Measurements from ENCODE around the gene ARHGEF33. TPM values are rescaled to one million over a fixed set of nuclear protein-coding genes. Genes with fewer than 3 reads are reported as not detected.

Gene ARHGEF33
- total RNA-seq, 3 donors from 2014 or later (not counting 1 experiment from before 2014, with no cell fraction given), result 0.27 TPM; not detected in 2

GRCh38 chr2:38887902-38888554, 1.6 kb upstream of the ARHGEF33 start:
- TF ChIP-seq CTCF (IDR thresholded peaks at IDR 0.05), result no peak
- Mint-ChIP-seq H3K27me3 (ENCODE audit: low read depth in 2 of 2) (peaks cover 0 to 6% of the 10 kb centered on the region in 2 donors), H3K27ac (no peak overlapping the region), H3K9me3 (no peaks in the 10 kb centered on the region), H3K4me1 (no peaks in the 10 kb centered on the region), H3K4me3 (no peak overlapping the region), H3K36me3 (no peaks in the 10 kb centered on the region)
- no peaks in the 10 kb centered on the region for H3K4me1 ChIP-seq (ENCODE audit: control insufficient read depth, insufficient read depth, low read length)
- no peaks in the 10 kb centered on the region for H3K36me3 ChIP-seq (ENCODE audit: control insufficient read depth, insufficient read depth, low read length)
- no peak for DNase-seq
- intact Hi-C loops (cut with micrococcal nuclease), result no loop called here
- H3K27me3 ChIP-seq (ENCODE audit: control insufficient read depth, insufficient read depth, low read length), result no peaks in the 10 kb centered on the region
- H3K4me3 ChIP-seq (ENCODE audit: low read length), result no peak overlapping the region
- no peaks in the 10 kb centered on the region for H3K9me3 ChIP-seq (ENCODE audit: control insufficient read depth, insufficient read depth, low read length)
- 100% methylated on average over 1 of the region's 1 CpG for WGBS (ENCODE audit: insufficient coverage)
- H3K27ac ChIP-seq (ENCODE audit: low read length), result no peak overlapping the region
- no peak for ATAC-seq

- Mint-ChIP-seq H3K27me3 (ENCODE audit: low read depth in 2 of 2) (peaks cover 0 to 6% of the 10 kb centered on the region in 2 donors), H3K4me1 (no peaks in the 10 kb centered on the region), H3K9me3 (no peaks in the 10 kb centered on the region), H3K36me3 (no peaks in the 10 kb centered on the region), H3K4me3 (no peak overlapping the region), H3K27ac (no peak overlapping the region)
- Histone ChIP-seq H3K9me3 (ENCODE audit: control insufficient read depth, insufficient read depth, low read length) (no peaks in the 10 kb centered on the region), H3K4me1 (ENCODE audit: control insufficient read depth, insufficient read depth, low read length) (no peaks in the 10 kb centered on the region), H3K4me3 (ENCODE audit: low read length) (no peak overlapping the region), H3K27me3 (ENCODE audit: control insufficient read depth, insufficient read depth, low read length) (no peaks in the 10 kb centered on the region), H3K36me3 (ENCODE audit: control insufficient read depth, insufficient read depth, low read length) (no peaks in the 10 kb centered on the region), H3K27ac (ENCODE audit: low read length) (no peak overlapping the region)
- DNase-seq (no peak), ATAC-seq (no peak)
- intact Hi-C loops (cut with micrococcal nuclease), result no loop called here
- no peak for TF ChIP-seq CTCF (IDR thresholded peaks at IDR 0.05)
Measured at GRCh38 chr2:38889045-38889444, 630 bp upstream of the ARHGEF33 start.

GRCh38 chr2:38892819-38893218, 3.1 kb downstream of the ARHGEF33 start:
- H3K27me3 Mint-ChIP-seq (ENCODE audit: low read depth in 2 of 2), result peaks cover 6 to 9% of the 10 kb centered on the region in 2 donors
- H3K27ac ChIP-seq (ENCODE audit: low read length), result no peak overlapping the region
- intact Hi-C loops (cut with micrococcal nuclease), result no loop called here
- no peaks in the 10 kb centered on the region for H3K4me1 Mint-ChIP-seq
- no peaks in the 10 kb centered on the region for H3K36me3 Mint-ChIP-seq
- H3K4me3 ChIP-seq (ENCODE audit: low read length), result no peak overlapping the region
- TF ChIP-seq CTCF (IDR thresholded peaks at IDR 0.05), result no peak
- H3K27ac Mint-ChIP-seq, result no peak overlapping the region
- H3K36me3 ChIP-seq (ENCODE audit: control insufficient read depth, insufficient read depth, low read length), result no peaks in the 10 kb centered on the region
- no peak overlapping the region for H3K4me3 Mint-ChIP-seq
- H3K27me3 ChIP-seq (ENCODE audit: control insufficient read depth, insufficient read depth, low read length), result no peaks in the 10 kb centered on the region
- DNase-seq, result no peak
- H3K4me1 ChIP-seq (ENCODE audit: control insufficient read depth, insufficient read depth, low read length), result no peaks in the 10 kb centered on the region
- no peak for ATAC-seq
- no peaks in the 10 kb centered on the region for H3K9me3 ChIP-seq (ENCODE audit: control insufficient read depth, insufficient read depth, low read length)
- H3K9me3 Mint-ChIP-seq, result no peaks in the 10 kb centered on the region

- no peaks in the 10 kb centered on the region for H3K4me1 Mint-ChIP-seq
- 91% methylated on average over 4 of the region's 5 CpGs for WGBS (ENCODE audit: insufficient coverage)
- H3K27me3 Mint-ChIP-seq (ENCODE audit: low read depth in 2 of 2), result peaks cover 3 to 8% of the 10 kb centered on the region in 2 donors
Measured at GRCh38 chr2:38898256-38898655, 8.6 kb downstream of the ARHGEF33 start.

More at GRCh38 chr2:38898256-38898655, 8.6 kb downstream of the ARHGEF33 start:
- Histone ChIP-seq H3K4me1 (ENCODE audit: control insufficient read depth, insufficient read depth, low read length) (no peaks in the 10 kb centered on the region), H3K27ac (ENCODE audit: low read length) (no peak overlapping the region), H3K36me3 (ENCODE audit: control insufficient read depth, insufficient read depth, low read length) (no peaks in the 10 kb centered on the region), H3K9me3 (ENCODE audit: control insufficient read depth, insufficient read depth, low read length) (no peaks in the 10 kb centered on the region), H3K27me3 (ENCODE audit: control insufficient read depth, insufficient read depth, low read length) (no peaks in the 10 kb centered on the region), H3K4me3 (ENCODE audit: low read length) (no peak overlapping the region)
- H3K36me3 Mint-ChIP-seq, result no peaks in the 10 kb centered on the region
- no peak for TF ChIP-seq CTCF (IDR thresholded peaks at IDR 0.05)
- H3K4me3 Mint-ChIP-seq, result no peak overlapping the region
- H3K27ac Mint-ChIP-seq, result no peak overlapping the region
- H3K9me3 Mint-ChIP-seq, result no peaks in the 10 kb centered on the region
- DNase-seq (no peak), ATAC-seq (no peak)
- intact Hi-C loops (cut with micrococcal nuclease), result no loop called here

Data from natural killer cell (primary cell).